SHP77 (cell line): ENCODE results near the gene RIMBP2.

Source experiments
- DNase-seq, 2 experiments: peaks; one replicate each; lab custom pipeline; 2025; lab: John Stamatoyannopoulos, UW

The RIMBP2 gene

DNA sequence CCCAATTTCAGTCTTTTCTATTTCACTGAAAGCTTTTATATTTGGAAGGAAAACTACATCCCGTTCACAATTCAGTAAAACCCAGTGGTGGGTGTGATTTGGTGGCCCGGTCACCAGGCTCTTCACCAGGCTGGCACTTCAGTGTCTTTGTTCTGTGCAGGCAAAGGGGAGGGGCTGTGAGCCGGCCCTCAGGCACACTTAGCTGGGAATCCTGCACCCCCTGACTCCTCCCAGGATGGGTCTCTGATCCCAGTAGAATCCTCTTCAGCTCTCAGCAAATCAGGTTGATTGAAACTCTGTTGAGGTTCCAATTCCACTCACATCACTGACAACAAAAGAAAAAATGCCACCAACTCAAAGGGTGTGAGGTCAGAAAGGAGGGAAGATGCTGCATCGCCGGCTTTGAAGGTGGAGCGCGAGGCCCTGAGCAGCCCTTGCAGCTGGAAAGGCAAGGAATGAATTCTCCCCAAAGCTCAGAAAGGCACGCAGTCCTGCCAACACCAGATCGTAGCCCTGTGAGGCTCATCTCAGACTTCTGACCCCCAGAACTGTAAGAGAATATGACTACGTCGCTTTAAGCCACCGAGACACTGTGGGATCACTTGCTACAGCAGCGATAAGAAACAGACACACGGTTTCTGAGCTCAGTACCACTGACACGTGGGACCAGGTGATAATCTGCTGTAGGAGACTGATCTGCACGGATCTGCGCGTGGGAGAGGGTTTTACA lies 211.8 kb downstream of the RIMBP2 start:
- no peak for DNase-seq

DNA sequence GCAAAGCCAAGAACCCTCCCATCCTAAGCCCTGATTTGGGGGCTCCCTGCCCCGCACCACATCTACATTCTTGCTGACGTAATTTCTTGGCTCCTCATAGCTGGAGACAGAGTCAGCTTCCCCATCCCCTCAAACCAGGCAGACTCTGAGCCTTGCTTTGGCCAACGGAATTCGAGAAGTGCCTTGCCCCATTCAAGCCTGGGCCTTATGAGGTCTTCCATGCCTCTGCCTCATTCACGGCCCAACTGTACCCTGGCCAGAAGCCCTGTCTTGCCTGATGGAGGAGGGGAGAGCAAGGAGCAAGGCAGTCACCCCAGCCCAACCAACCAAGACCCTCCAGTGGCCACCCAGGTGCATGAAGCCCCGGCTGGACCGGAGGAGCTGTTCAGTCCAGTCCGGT lies 214.3 kb downstream of the RIMBP2 start:
- no peak for DNase-seq

DNA sequence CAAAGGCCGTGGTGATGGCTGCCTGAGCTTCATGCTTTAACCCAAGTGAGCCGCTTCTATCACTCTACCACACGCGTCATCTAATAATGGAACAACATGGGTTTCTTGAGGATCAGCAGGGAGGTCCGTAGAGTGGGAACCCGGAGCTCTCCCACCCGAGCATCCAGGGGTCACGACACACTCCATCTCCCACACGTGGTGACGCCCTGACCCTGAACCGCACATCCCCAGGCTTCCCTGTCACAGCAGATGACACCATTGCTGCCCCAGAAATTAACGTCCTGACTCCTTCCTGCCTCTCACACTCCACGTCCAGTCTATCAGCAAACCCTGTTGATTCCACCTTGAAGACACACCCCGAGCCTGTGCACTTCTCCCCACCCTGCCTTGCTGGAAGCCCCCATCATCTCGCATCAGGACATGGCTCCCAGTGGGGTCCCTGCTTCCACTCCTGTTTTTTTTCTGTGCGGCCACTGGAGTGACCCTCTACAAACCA lies 215.2 kb downstream of the RIMBP2 start:
- no peak for DNase-seq

DNA sequence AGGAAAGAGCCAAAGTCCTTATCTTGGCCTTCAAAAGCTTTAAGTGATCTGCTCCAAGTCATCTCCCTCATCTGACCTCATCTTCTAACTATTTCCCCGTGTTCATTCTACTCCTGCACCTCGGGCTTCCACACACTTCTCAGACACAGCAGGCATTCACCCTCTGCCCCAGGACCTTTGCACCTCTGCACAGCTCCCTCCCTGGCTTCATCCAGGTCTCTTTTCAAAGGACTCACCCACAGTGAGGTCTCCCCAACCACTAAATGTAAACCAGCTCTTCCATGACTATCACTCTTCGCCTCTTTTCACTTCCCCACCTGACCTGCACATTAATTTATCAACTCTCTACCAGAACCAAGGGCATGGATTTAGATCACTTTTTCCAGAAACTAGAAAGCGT lies 216.6 kb downstream of the RIMBP2 start:
- DNase-seq: no peak

DNA sequence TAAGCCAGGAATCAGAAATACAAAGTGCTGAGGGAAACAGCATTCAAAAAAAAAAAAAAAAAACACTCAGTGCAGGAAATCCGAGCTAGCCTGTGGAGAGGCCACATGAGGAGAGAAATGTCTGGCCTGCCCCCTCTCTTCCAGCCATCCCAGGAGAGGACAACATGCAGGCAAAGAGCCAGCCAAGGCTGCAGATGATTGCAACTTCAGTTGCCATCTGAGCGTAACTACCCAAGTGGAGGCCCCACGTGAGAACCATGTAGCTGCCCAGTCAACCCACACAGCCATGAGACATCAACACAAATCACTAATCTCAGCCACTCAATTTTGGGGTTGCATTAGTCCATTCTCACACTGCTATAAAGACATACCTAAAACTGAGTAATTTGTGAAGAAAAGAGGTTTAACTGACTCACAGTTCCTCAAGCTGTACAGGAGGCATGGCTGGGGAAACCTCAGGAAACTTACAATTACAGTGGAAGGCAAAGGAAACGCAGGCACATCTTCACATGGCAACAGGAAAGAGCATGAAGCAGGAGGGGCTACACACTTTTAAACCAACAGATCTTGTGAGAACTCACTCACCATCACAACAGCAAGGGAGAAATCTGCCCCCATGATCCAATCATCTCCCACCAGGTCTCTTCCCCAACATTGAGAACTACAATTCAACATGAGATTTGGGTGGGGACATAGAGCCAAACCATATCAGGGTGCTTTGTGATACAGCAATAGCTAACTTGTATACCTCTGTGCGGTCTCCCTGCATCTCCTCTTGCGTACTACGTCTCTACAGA lies 217.3 kb downstream of the RIMBP2 start:
- no peak for DNase-seq

DNA sequence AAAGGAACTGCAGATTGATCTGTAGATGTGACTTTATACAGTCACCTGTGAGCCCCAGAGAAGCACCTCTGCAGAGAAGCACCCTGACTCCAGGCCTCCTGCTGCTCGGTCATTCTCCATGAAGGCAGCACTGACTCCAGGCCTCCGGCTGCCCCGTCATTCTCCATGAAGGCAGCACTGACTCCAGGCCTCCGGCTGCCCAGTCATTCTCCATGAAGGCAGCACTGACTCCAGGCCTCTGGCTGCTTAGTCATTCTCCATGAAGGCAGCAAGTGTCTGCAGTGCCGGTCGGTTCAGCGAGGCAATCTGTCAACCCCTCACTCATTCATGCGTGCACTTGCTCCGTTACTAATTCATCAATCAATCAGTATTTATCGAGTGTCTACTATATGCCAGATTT lies 218.1 kb downstream of the RIMBP2 start:
- no peak for DNase-seq

DNA sequence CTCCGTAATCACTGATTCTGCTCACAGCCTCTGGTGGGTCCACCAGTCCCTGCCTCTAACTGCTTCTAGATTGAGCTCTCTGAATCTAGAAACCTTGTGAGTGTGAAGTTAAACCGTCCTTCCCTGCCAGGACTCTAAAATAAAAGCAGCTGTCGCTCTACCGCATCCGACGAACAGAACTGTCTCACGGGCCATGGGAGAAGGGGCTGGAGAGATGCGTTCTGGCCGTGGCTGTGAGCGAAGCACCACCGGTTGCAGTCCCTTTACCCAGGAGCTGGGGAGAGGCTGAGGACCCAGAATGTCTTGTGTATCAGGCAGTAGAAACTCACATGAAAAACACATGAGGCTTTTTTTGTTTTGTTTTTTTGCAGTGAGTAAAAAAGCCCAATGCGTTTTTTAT lies 218.8 kb downstream of the RIMBP2 start:
- no peak for DNase-seq

DNA sequence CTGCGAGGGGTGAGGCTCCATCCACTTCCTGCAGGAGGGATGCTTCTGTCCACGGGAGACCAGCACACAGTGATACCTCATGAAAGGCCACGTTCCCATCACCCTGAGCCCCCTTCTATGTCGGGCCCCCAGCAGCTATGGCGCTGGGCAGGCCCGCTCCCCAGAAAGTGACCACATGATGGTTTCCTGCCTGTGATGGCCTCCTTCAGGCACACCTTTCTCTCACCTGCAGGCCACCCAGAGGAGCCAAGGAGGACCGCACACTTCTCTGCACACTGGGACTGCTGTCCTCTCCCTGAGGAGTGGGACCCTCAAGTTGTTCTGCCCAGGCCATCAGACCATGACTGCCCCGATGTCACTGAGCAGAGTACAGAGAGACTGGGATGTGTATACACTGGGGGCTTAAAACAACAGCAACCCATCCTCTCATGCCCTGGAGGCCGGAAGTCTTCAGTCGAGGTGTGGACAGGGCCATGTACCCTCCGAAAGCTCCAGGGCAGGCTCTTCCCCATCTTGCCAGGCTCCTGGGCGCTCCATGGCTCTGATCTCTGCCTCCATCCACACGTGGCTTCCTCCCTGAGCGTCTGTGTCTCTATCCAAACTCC lies 219.5 kb downstream of the RIMBP2 start:
- no peak for DNase-seq

DNA sequence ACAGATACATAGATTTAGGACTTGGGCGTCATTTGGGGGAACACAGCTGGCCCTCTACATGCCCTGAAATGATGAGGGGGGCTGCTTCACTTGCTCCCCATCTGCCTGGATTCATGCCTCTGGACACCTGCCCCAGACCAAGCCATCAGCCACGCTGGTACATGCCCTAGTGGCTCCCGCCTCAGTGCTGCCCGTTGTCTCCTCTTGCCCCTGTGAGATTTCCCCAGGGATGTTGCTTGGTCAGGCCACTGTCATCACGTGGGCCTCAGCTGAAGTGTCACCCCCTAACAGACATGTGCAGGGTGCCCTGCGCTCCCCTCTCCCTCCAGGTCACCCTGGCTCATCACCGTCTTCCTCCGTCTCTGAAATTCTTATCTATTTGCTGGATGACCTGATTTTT lies 220.9 kb downstream of the RIMBP2 start:
- no peak for DNase-seq

DNA sequence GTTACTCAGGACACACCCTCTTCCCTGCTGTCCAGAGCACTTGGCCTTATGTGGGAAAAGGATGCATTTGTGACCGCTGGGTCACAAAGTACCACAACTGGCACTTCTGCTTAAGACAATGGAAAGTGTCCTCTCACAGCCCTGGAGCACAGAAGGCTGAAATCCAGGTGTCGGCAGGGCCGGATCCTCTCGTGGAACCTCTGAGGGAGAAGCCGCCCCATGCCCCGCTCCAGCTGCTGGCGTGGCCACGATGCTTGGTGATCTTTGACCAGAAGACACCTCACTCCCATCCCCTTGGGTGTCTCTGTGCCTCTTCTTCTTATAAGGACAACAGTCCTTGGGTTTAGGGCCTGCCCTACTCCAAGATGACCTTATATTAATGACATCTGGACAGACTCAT lies 221.4 kb downstream of the RIMBP2 start:
- DNase-seq: no peak

DNA sequence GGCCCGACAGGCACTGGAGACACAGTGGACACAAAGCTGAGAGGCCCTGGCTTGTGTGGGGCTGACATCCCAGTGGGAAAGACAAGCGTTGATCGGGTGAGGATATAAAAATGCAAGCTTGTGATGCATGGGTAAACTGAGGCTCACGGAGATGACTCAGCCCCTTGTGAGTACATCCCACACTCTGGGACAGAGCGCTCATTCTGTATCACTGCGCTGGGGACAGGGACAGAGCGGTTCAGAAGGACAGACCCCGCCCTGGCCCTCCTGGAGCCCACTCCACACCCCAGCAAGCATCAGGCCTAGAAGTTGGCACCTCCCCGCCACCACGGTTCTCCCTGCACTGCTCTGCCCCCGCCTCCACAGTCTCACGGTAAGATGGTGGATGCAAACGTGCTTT lies 222.1 kb downstream of the RIMBP2 start:
- DNase-seq: no peak

DNA sequence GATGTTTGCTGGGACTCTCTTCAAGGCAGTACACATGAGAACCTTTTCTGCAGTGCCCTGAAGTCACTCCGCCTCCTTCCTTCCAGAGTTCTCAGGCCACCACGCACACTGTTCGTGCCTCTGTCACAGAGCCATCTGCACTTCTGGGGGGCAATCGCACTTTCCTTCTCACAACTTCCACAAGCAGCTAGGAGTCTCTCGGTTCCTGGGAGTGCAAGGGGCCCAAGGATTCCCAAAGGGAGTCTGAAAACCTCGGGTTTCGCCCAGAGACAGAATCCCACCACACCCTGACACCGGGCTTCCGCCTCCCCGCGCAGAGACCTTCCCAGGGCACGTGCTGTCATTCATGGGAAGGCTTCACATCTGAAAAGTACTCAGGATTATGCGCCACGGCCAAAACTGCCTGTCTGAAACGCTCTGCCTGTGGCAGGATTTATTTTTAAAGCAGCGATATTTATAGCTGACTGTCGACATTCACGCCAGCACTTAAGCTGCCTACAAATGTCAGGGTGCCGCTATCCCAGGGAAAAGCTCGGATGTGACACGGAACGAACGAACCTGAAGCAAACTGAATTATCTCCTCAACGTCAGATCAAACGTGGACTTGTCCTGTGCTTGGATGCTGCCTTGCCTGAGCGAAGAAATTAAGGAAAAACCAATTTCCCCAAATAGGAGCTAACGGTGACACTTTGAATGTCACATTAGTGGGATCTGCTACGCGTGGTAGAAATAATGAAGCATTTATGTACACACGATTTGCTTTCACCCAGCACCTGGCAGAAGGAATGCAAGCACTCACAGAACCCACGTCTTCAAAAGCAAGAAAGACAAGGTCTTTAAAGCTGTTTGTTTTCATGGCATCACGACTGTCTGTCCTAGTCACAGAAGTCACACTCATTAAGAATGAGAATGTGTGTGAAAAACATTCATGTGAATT lies 224.4 kb downstream of the RIMBP2 start:
- no peak for DNase-seq

DNA sequence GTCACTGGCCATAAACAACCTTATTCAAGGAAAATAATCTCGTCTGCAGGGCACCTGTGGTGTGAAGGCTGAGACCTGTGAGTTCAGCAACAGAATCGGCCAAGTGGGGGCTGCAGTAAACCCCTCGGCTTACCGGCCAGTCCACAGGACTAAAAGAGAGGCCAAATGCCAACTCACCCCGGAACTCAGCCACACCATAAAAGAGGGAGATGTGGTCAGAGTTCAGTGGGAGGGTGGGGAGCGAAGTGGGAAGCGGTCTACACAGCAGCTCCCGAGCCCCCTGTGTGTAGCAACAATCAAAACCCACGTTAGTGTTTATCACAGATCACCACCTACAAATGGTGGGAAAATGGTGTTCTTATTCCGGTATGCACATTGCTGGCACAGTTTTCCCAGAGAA lies 225.4 kb downstream of the RIMBP2 start:
- no peak for DNase-seq

DNA sequence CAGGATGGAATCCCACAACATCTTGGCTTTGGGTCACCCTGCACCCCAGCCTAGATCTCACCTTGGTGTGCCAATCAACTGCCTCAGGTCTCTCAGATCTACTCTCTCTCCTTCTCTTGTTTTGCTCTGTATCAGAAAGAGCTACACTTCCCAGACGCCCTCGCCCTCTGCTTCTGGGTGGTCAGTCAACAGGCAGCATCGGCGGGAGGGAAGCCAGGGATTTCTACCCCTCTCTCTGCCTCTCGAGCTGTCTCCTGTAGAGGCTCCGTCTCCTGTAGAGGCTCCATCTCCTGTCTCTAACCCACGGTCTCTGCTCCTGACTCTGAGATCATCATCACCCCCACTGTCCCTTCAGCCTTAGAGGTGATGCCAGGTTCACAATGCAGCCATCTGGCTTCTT lies 226.8 kb downstream of the RIMBP2 start:
- DNase-seq: no peak

DNA sequence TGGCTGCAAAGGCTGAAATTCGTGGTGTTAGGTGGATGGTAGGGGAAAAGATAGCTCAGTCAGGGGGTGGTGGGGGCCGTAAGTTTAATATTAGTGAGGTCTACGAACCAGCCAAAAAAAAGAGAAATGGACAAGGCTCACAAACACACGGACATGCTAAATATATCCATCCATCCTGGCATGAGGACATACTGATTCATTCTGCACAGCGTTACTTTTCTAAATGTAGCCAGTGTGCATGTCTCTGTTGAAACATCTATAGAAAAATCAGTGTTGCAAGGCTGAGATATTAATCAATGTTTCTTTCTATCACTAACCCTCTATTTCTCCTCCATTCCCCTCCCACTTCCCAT lies 227.8 kb downstream of the RIMBP2 start:
- DNase-seq: no peak

DNA sequence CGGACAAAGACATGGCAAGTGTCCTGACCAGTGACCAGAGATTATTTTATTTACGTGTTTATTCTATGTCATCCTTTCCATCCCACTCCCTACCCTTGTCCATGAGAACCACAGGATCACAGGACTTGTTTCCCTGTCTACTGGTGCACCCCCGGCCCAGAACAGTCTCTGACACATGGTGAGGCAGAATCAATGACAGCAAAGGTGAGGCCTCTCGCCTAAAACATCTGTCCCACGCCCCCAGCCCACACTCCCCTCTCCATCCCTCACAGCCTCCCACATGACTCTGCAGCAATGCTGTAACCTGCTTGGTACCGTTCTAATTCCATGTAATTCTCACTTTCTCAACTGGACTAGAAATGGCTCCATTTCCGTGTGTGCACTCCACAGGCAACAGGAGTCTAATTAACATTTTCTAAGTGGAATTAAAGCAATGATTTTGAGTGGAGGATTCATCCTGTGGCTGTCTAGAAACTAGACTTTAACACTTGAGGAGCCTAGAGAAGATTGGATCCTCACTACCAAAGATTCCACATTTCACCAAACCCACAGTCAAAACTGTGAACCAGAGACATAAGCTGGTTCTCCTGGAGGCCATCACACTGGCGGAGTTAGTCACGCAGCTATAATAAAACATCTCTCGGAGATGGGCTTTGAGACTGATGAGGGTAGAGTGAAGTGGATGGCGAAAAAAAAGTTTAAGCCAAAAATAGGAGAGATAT lies 228.3 kb downstream of the RIMBP2 start:
- no peak for DNase-seq

DNA sequence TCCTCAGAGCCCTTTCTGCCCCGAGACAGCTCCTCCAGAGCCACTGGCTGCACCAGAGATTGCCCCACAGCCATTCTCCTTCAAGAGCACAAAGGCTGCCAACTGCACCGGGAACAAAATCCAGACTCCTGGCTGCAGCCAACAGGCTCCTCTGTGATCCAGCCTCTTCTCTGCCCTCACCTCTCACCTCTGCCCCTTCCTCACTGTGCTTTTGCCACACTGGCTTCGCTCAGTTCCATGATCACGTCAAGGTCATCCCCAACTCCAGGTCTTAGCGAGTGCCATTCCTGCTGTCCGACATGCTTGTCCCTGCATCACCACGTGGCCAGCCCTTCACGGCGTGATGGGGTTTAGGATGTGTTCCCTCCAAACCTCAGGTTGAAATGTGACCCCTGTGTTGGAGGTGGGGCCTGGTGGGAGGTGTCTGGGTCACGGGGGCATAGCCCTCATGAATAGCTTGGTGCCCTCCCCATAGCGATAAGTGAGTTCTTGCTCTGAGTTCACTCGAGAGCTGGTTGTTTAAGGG lies 229.1 kb downstream of the RIMBP2 start:
- DNase-seq: no peak

DNA sequence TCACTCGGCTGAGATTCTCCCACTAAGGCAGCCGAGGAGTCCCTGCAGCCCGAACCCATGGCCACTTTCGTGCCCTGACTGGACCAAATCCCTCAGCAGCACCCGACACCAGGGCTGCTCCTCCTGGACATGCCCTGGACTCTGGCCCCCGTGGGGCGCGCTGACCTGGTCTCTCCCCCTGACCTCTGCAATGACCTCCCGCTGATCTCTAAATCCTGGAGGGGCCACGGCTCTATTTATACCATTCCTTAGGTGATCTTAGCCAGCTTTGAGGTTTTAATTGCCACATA lies 230.0 kb downstream of the RIMBP2 start:
- DNase-seq: no peak

DNA sequence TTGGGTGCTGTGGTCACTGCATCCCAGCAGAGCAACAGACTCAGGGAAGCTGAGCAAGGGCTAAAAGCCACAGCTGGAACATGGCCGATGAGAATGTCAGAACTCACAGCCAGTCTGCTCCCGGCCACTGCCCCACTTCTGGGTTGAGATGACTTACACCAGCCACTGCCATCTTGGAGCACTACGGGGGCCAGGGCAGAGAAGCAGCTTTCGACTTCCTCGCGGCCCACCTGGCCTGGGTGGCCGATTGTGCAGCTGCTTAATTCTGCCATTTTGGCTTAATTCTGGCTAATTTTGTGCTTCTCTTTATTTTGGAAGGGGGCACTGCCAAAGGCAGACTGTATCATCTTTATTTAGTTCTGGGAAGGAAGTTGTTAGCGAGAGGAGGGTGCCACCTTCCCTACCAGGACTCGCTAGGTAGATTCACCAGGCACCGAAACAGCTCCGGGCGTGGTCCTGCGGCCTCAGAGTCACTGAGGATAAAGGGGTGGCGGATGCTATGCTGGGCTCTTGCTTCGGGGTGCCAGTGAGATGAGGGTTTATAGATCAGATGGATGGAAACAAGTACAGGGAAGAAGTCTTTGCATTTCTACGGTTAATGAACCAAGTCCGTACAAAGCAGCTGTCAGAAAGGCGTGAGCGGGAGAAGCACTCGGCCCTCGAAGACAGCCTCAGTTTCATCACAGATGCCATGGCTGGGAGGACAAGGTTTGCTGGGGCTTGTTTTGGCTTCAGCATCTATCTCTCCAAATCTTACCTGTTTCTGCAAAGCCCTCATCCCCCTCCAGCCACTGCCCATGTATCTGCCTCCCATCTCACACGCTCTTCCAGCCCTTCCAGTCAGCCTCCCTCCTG lies 230.6 kb downstream of the RIMBP2 start:
- no peak for DNase-seq

DNA sequence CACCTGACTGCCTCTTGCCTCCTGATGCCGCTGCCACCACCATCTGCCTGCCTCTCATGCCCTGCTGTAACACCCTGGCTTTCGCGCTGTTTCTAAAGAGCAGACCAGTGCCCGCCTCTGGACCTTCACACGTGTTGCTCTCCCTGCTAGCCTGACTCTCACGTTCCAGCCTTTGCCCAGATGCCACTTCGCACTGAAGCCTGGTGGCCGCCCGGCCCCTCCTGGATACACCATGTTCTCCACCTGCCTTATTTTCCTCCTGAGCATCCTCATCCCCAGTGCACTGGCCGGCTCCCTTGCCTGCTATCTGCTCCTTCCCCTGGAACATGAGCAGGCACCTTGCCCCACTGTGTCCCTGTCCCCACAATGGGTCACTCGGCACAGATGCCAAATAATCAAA lies 231.9 kb downstream of the RIMBP2 start:
- DNase-seq: no peak
